Lung (tissue), 12 donors: ENCODE results near the gene FOXP2. TPM values are rescaled to one million over a fixed set of nuclear protein-coding genes. Genes with fewer than 3 reads are reported as not detected.

Source experiments
- ATAC-seq: fragments of 200-7000 bp; cut with Tn5 transposase; one replicate; pipeline ENCODE4 v1.9.1; 2020; ENCODE audit warnings: moderate number of reproducible peaks; ENCODE audit not compliant: insufficient read depth, low FRiP score
- DNase-seq, 3 donors: peaks; one replicate each; pipeline ENCODE4 v3.0.0-alpha.2; 2013 to 2017
- H3K27ac ChIP-seq, 2 donors: one replicate each; pipeline ENCODE4 v1.5.1; 2013; ENCODE audit warnings: mild to moderate bottlenecking in 2 of 2, moderate library complexity in 2 of 2, control low read depth in 1 of 2, inconsistent platforms in 1 of 2, low read depth in 1 of 2, low read length in 1 of 2
- H3K27me3 ChIP-seq, 3 donors: one replicate each; pipeline ENCODE4 v1.5.1; 2013; ENCODE audit warnings: low read length in 2 of 3; ENCODE audit not compliant: control insufficient read depth in 3 of 3, insufficient read depth in 3 of 3
- H3K36me3 ChIP-seq, 4 donors: one replicate each; pipeline ENCODE4 v1.5.1; 2013; ENCODE audit warnings: low read length in 4 of 4, mild to moderate bottlenecking in 1 of 4, moderate library complexity in 1 of 4; ENCODE audit not compliant: control insufficient read depth in 4 of 4, insufficient read depth in 4 of 4
- H3K4me1 ChIP-seq, 5 donors: one replicate each; pipeline ENCODE4 v1.5.1; 2013; ENCODE audit warnings: low read length in 5 of 5, mild to moderate bottlenecking in 2 of 5, moderate library complexity in 1 of 5; ENCODE audit not compliant: control insufficient read depth in 5 of 5, insufficient read depth in 5 of 5
- H3K4me3 ChIP-seq: one replicate; pipeline ENCODE4 v1.5.1; 2013; ENCODE audit warnings: mild to moderate bottlenecking, control low read depth, moderate library complexity
- H3K9ac ChIP-seq, 2 donors: one replicate each; pipeline ENCODE4 v1.5.1; 2013; ENCODE audit warnings: low read length in 2 of 2, control low read depth in 1 of 2; ENCODE audit not compliant: insufficient read depth in 1 of 2
- H3K9me3 ChIP-seq, 4 donors: one replicate each; pipeline ENCODE4 v1.5.1; 2013; ENCODE audit warnings: low read length in 3 of 4, mild to moderate bottlenecking in 1 of 4, moderate library complexity in 1 of 4; ENCODE audit not compliant: control insufficient read depth in 4 of 4, insufficient read depth in 3 of 4
- CTCF ChIP-seq: IDR thresholded peaks from 2 replicates; pipeline ENCODE4 v1.5.1; 2012; ENCODE audit warnings: mild to moderate bottlenecking; ENCODE audit errors: control extremely low read depth, extremely low read depth
- WGBS, 2 donors: extraction: QIAGEN DNeasy Blood & Tissue Kit; methylation state at CpG; one replicate each; pipeline ENCODE4 v1.1.7; 2013; 5-methylcytosine and 5-hydroxymethylcytosine counted together
- polyA plus RNA-seq, 2 donors: library from polyadenylated mRNA; stranded (reverse); fragments of 200-250 nt; gene quantifications; one replicate each; pipeline ENCODE4 v1.2.1, GENCODE V29; 2013
- total RNA-seq, 2 donors: library from RNA; depleted of rRNA in 1 of 2; stranded (reverse); fragments of >200 nt in 1 of 2; gene quantifications; one replicate each; pipeline ENCODE4 v1.2.1, GENCODE V29; 2014 to 2021
- donor health status: control.
- donor health status: control.
- donor health status: Bipolar disorder and iron deficiency.
- donor health status: healthy.
- donor health status: DM: yes; HTN: yes; CAD: no.

The FOXP2 gene
- total and polyA plus RNA-seq, 4 donors, result 0.93 to 49.3 (median 5.0) TPM

- ATAC-seq (no peak), DNase-seq (no peak)
These were observed 4.9 kb upstream of the FOXP2 start for GRCh38 chr7:114409750-114410149.

GRCh38 chr7:114412548-114412947 lies 2.1 kb upstream of the FOXP2 start:
- TF ChIP-seq CTCF, result no peak
- Histone ChIP-seq H3K36me3 (no peaks in the 10 kb centered on the region), H3K9ac (no peak overlapping the region), H3K9me3 (no peaks in the 10 kb centered on the region), H3K4me3 (no peak overlapping the region), H3K27me3 (no peaks in the 10 kb centered on the region), H3K27ac (no peak overlapping the region), H3K4me1 (peaks cover 2 to 33% (median 11%) of the 10 kb centered on the region in 5 donors)
- 94 to 96% methylated on average over 4 of the region's 4 CpGs for WGBS, 2 donors
- ATAC-seq, result no peak
- DNase-seq, result no peak

More at GRCh38 chr7:114409750-114410149, 4.9 kb upstream of the FOXP2 start:
- H3K27ac ChIP-seq, result no peak overlapping the region
- TF ChIP-seq CTCF, result no peak
- H3K9me3 ChIP-seq, result no peaks in the 10 kb centered on the region
- no peaks in the 10 kb centered on the region for H3K27me3 ChIP-seq
- H3K9ac ChIP-seq, result no peak overlapping the region
- no peaks in the 10 kb centered on the region for H3K36me3 ChIP-seq
- H3K4me1 ChIP-seq, result peaks cover 0 to 21% (median 14%) of the 10 kb centered on the region in 5 donors
- H3K4me3 ChIP-seq, result no peak overlapping the region
- 97 to 100% methylated on average over 1 of the region's 1 CpG for whole genome bisulfite sequencing, 2 donors

GRCh38 chr7:114413761-114414155 lies 857 bp upstream of the FOXP2 start:
- H3K4me3 ChIP-seq, result no peak overlapping the region
- no peak for TF ChIP-seq CTCF
- DNase-seq, result peak; percentile 30 to 77 (median 75)
- no peaks in the 10 kb centered on the region for H3K27me3 ChIP-seq
- H3K4me1 ChIP-seq, result peaks cover 2 to 38% (median 11%) of the 10 kb centered on the region in 5 donors
- no peaks in the 10 kb centered on the region for H3K36me3 ChIP-seq
- H3K9me3 ChIP-seq, result no peaks in the 10 kb centered on the region
- ATAC-seq, result no peak
- 44 to 68% methylated on average over 4 of the region's 4 CpGs for WGBS, 2 donors
- H3K9ac ChIP-seq, result peak overlapping the region in 1 of 2 donors; percentile 14
- H3K27ac ChIP-seq, result no peak overlapping the region
